Caki2 (cell line): ENCODE results near the gene CELF2. TPM values are rescaled to one million over a fixed set of nuclear protein-coding genes. Genes with fewer than 3 reads are reported as not detected.
"Not testable (repeated sequence)": the region's sequence is repeated elsewhere in the genome, so short reads cannot be mapped to it uniquely, and the experiment has no call there.

ENCODE experiments used
- DNase-seq: peaks from one replicate; pipeline ENCODE4 v3.0.0-alpha.2; 2015; ENCODE audit warnings: low read depth
- in situ Hi-C: cut with HindIII; loops from 2 replicates; pipeline ENCODE4 v1.10.0; 2016; ENCODE audit warnings: low sequenced_read_pairs, low pct_unique_long_range_greater_than_20kb, mixed read lengths
- total RNA-seq: library from RNA; depleted of rRNA; stranded (reverse); fragments of >200 nt; shearing (Covaris generic); gene quantifications from 2 replicates; pipeline ENCODE4 v1.2.3, GENCODE V29; 2014; ENCODE audit warnings: low replicate concordance

Gene CELF2
- total RNA-seq, 1 experiment from 2014 or later = 0.10 TPM

DNA sequence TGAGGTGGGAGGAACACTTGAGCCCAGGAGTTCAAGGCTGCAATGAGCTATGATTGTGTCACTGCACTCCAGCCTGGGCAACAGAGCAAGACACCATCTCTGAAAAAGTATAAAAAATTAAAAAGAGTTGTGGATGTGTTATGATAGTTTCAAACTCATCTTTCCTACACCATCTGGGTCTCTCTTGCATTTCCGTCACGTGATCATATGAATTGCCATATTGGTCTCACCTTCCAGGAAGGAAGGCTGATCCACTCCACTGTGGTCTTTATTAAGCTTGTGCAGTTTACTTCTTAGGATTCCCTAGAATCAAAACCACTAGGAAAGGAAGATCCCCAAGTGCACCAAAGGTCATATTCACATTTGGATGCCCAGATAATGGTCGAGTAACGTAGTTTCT is 18.2 kb upstream of the CELF2 start:
- in situ Hi-C loops, DNase-seq: not testable (repeated sequence)

DNA sequence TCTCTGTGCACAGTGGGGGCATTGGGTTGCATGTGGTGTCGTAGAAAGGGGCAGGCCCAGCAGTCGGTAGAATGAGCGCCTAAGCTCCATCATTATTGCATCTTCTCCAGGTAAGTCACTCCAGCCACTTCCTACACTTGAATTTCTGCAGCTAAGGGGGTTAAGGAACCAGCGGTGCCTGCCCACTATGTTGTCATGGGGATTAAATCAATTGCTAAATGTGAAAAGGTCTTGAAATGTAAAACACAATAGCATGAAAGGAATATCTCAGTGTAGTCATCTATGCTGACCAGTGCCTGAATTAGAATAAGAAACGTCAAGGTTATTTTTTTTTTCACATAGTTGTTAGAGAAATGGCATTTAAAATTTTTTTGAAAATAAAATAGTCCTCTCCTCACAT is 15.2 kb upstream of the CELF2 start:
- in situ Hi-C loops = no loop called here
- no peak for DNase-seq

DNA sequence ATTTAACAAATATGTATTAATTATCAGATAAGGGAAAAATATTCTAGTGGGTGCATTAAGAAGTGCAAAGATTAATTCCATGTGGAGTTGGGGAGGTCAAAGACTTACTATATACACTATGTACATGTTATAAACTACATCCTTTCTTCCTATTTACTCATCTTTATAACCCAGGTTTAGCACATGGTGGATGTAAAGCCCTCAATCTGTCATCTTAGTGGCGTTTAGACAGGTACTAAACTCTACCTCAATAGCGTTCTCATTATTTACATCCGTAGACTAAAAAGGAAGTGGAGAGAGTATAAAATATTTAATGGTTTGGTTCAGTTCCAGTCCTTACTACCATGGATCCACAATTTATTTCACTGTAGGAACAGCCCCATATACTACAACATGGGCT is 14.8 kb upstream of the CELF2 start:
- in situ Hi-C loops = no loop called here
- no peak for DNase-seq

DNA sequence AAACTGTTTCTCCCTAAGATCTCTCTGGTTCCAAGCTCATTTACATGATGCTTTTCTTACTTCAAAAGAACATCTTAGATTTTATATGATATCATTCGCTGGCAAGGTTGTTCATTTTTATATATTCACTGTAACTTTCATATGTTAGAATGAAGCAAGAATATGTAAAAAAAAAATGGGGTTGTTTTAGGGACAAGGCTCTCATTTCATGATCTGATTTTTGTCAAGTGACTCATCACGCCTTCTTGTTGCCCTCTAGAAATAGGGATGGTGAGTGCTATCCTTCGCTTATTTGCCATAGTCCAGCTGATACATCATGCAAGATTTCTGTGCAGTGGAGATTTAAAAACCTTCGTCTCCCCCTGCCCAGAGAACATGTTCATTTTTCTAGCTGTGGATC is 14.0 kb upstream of the CELF2 start:
- in situ Hi-C loops = no loop called here
- no peak for DNase-seq

DNA sequence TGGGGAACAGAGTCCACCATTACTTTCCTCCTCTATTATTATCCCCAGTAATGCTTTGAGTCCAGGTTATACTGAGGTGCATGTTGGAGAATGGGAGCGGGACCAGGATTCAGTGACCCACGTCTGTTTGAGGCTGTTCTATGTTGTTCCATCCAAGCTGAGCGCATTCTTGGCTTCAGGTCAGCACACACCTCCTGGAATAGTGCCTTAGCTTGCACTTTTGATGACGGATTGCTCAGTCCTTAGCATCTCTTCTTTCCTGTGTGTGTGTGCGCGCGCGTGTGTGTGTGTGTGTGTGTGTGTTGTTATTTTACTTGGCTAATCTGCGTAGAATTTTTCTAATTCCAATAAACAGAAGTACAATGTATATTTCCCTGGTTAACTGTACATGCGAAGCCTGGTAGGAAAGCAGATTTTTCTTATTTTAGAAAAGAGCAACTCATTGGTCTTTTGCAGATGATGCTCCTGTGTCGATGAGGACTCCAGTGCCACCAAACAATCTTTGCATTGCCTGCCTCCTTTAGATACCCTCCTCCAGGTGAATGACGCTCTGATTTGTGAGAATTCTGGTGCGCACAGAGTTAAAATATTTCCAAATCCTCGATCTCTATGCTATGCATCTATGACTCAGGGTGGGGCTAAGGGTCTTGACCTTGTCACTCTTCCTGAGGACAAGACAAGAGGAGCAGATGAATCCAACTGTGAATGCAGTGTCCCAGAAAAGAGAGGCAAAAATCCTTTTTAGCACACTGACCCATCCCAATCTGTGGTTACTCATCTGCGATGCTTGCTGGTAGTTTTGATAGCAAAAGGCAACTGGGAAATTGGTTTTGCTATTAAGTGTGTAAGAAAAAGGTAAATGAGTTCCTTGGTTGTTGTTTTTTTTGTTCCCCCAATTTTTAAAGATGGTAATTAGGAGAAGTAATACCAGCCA is 13.3 kb upstream of the CELF2 start:
- DNase-seq = no peak
- in situ Hi-C loops = no loop called here

DNA sequence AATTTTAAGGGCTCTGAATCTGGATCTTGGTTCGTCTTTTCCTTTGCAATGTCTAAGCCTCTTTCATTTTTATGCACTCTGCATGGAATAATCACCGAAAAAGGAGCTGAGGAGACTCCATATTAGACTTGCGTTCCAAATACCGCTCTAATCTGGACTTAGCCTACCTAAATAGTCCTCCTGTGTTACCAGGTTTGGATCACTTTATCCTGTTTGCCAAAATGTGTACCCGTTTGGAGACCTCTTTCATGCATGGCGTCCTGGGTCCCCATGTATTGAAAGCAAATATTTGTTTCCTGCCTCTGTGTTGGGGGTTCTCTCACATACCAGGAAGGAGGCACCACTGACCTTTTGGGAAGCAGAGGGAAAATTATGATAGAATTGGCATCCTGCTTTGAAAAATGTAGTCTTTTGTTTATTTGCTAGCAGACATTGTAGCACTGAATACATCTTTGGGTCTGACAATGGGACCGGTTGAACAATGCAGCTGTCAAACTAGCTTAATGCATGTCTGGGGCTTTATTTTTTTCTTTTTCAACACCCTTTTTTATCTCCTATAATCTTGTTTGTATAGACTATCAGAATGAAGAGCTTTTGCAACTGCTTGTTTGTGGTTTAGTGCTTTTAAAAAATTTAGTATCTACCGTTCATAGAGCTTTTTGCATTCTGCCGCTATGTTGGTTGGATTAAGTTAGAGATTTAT is 11.8 kb upstream of the CELF2 start:
- no peak for DNase-seq
- in situ Hi-C loops = no loop called here

DNA sequence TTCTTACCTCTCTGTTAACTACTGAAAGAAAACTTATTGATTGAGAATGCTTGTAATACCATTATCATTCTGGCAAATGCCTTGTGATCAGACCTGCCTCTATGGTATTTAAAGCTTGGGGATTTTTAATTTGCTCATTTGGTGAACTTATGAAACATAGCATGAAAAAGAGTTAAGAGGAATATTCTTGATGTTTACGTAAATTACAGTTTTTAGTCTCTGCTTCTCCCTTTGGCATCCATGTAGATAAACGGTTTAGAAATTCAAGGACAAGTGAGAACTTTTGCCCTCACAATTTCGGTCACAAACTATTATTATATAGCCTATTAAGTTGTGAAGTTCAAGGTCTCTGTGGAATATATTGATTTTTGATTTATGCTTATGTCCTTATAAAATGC is 11.2 kb upstream of the CELF2 start:
- in situ Hi-C loops = no loop called here
- DNase-seq = no peak

DNA sequence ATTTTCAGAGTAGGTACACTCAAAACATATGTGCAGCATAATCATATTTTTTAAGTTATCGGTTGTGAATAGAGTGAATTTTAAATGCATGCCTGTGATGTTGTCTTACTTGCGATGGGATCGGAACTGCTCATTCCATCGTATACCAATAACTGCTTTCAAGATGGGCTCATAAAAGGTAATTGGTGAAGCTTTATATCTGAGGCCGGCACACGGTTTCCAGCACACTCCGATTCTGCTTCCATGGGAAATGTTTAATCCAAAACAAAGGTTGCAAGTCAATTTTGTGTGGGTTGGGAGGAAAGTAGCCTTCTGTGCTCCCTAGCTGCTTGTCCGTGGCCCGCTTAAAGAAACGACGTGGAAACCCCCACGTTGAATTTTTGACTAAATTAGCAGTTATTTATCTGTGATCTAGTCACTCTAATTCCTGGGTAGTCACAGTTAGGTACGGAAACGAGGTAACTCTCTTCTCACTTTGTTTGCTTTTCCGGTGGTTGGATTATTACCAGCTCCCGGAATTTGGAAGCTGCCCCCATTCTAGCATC is 10.1 kb upstream of the CELF2 start:
- in situ Hi-C loops = no loop called here
- no peak for DNase-seq

DNA sequence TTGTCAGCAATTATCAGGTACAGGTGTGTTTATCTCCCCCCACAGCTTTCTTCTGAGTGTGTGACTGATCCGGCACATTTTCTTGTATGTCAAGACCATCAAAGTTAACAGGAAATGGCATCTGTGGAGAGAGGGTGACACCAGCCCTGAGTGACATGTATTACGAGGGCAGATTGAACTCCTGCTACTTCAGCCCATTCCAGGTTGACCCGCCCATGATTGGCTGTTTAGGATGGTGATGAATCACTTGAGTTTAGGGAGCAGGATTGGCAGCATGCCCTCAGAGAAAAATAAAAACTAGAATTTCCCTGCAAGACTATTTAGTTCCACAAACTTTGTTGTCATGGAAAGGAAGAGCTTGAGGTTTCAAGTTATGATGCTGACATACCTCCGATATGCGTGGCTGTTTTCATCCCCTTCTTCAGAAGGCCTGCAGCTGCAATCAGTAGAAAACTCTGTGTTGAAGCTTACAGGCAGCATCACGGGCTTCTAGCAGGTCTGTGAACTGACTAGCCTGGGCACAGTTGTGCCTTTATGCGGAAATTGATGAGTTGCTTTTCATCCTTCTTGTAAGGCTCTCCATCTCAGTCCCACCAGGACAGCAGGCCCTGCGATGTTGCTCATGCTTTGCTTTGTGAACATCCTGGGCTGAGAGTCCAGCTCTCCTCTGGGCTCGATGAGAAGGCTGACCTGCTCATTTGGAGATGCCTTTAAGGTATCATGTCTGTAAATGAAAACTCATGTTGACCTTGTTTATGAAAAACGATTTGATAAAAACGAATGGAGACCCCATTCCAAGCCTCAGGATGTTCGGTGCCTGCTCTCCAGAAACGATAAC is 8.0 kb upstream of the CELF2 start:
- DNase-seq = no peak

DNA sequence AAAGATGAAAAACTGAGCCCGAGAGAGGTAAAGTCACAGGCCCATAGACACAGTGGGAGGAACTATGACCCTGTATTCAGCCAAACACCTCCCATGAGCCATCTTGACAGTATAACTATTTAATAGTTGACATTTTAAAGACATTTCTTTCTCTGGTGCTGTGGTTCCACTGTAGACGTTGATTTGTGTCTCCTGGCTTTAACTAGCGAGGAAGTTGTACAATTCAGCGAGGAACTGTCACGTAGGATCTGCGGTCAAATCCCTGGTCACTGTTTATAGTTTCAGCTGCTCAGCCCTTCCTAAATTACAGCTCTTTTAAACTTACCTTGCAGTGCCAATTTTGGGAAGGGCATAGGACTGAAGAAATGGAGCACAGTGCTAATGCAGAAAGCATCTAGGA is 7.1 kb upstream of the CELF2 start:
- in situ Hi-C loops = no loop called here

More for the DNA sequence above, 8.0 kb upstream of the CELF2 start:
- in situ Hi-C loops = no loop called here

DNA sequence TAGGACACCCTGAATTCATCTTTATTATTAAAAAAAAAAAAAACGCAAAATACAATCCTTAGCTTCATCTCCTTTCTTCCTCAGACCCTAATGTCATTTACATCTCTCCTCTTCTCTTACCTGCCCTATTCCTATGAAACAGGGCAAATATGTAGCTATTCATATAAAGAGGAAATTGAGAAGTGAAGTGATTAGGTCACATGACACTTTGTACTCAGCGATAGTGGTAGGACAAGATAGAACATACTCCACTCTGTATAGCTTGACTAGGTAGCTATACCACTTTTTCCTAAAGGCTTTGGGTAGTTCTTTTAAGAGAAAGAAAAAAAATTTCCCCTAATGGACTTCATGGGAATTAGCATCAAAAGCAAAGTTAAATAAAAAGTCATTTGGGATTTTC is 6.2 kb upstream of the CELF2 start:
- no peak for DNase-seq
- in situ Hi-C loops = no loop called here

More for the DNA sequence above, 7.1 kb upstream of the CELF2 start:
- DNase-seq = no peak

DNA sequence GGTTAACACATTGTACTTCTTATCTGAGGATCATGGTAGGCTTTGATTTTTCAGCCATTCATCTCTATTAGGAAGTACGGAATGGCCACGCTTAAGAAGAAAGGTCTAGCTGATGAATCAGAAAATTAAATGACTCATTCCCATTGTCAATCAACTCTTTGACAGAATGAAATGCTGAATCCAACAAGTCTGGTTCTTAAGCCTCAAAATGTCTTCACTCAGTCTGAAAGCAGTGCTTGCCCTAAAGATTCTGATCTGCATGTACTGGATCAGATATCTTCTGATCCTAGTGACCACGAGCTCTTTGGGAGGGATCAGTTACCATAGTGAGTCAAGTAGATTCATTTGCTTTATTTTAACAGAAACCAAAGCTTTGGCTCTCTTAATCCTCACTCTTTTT is 5.7 kb upstream of the CELF2 start:
- in situ Hi-C loops = no loop called here
- no peak for DNase-seq

DNA sequence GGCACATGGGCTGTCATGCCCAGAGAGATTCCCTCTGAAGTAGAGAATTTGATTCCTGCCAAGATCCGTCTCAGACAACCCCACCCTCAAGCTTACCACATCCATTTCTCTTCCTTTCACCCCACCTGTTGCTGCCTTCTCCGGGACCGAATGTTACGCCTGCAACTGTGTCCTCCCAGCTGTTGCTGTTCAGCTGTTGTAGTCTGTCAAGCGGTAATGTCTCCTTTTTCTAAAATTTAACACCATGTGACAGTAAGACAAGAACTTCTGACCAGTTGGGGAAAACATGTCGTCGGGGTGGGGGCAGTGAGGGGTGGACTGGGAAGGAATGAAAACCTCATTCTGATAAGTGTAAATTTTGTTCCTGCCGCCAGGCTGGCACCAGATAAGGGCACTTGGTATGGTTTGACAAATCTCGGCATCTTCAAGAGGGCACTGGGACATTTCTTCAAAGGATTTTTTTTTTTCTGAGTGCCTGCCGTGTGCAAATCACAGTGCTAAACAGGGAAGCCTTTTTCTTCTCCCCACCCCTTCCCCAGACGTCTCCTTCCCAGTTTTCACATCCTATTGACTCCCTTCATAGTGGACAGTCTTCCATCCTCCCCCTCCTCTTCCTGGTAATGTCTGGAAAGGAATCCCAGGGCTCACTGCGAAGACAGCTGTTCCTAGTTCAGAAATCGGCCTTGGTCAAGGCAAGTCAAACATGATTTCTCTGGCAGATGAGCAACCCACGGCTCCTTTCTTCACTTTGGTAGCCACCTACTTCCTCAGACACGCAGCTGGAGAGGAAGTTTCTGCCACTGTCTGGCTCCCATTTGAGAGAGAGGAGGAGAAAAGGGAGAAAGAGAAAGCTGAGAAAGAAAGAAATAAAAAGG is 5.0 kb upstream of the CELF2 start:
- in situ Hi-C loops = no loop called here
- no peak for DNase-seq

DNA sequence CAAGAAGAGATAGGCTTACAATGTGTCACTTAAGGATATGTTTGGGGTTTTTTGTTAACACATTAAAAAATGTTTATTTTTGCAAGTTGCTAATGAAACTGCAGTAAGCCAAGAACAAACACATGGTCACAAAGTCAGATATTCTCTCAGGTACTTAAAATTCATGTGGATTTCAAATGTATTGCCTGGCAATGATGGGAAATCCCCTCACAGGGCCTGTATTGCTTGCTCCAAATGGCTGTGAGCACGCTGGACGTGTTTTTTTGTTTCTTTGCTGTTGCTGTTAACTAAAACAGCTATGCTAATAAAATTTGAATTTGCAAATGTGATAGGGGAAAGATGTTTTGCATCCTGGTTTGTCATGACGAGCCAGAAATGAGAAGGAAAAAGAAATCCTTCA is 3.8 kb upstream of the CELF2 start:
- no peak for DNase-seq
- in situ Hi-C loops = no loop called here

DNA sequence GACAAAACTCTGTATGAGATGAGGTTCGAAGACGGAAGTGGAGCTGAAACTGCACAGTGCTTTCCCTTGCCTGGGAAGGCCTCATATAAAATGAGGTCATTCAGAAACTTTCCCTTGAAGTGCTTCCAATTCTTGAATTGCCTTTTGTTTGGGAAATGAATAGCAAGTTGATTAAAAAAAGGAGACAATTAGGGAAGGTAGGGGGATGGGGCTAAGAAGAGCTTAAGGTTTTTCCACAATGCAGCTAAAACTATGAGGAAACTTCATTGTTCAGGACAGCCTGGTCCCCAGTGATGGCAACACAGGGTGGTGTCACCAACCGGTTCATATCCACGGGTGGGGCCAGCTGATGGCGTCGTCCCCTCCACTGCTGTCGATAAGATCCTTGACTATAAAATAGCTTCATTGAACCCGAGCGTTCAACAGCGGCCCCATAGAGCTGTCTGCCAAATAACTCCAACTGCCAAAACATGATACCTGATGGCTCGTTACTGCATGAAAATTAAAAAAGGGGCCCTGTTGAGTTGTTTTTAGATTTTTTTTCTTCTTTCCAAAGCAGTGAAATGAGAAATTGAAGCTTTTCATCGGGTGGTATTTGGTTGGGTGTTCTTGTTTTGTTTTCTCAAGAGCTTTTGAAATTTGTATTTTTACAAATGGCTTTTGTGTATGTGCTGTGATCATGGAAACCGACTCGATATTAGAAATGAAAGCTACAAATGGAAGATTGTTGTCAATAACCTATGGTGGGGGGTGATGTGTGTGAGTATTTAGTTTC is 2.8 kb upstream of the CELF2 start:
- in situ Hi-C loops = no loop called here
- DNase-seq = no peak

DNA sequence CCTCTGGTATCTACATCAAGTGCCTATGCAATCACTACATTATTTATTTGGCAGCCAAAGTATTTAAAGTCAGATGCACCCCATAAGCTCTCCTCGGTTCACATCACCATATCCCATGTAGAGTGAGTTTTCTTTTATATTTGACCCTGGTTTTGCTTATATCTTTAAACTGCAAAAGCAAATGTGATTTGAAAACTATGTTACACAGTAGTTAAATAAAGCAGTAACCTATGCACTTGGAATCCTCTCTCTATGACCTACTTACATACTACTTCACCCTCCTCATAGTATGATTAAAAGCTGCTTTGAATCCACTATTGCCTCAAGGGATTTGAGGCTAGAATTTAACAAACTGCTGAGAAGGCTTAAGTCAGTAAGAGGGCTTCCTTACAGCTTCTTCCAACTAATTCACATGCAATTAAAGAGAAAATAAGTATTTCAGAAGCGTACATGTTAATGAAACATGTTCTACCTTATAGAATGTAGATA is 2.2 kb upstream of the CELF2 start:
- DNase-seq = no peak
- in situ Hi-C loops = no loop called here
